ENCODE data around the gene ALK. TPM values are rescaled to one million over a fixed set of nuclear protein-coding genes. Genes with fewer than 3 reads are reported as not detected.
"Not testable (repeated sequence)": the region's sequence is repeated elsewhere in the genome, so short reads cannot be mapped to it uniquely, and the experiment has no call there.

ALK gene
- total RNA-seq, 2 donors from 2014 or later, result 0.13 to 0.46 TPM

DNA sequence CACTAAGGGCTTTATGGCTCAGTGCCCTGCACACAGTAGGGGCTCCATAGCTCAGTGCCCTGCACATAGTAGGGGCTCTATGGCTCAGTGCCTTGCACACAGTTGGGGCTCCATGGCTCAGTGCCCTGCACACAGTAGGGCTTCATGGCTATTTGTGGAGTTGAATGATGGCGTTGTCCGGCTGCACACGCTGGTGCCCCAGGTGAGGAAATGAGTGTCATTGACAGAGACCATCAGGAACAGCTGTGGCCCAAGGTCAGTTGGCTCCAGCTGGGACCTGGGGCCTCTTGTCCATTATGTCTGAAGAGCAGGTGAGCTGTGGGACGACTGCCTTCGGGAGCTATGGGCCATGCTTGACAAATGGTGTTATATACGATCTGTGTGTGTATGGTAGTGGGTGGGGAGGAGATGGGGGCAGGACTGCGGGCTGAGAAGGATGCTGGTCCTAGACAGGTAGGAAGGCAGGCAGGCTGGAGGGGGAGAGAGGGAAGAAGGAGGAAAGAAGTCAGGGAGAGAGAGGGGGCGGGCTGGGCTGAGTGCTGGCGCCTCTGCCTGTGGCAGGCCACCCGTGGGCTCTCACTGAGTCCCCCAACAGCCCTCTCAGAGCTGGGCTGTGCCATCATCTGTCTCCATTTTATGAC, 675.5 kb downstream of the ALK start:
- Histone ChIP-seq H3K27me3 (ENCODE audit: control insufficient read depth, insufficient read depth, low read length, poor library complexity, severe bottlenecking) (no peaks in the 10 kb centered on the region), H3K27ac (ENCODE audit: low read depth, low read length) (no peak overlapping the region), H3K36me3 (ENCODE audit: control insufficient read depth, insufficient read depth, low read length) (no peaks in the 10 kb centered on the region), H3K9me3 (ENCODE audit: control insufficient read depth, low read length) (no peaks in the 10 kb centered on the region), H3K4me1 (ENCODE audit: control insufficient read depth, insufficient read depth, low read length) (no peaks in the 10 kb centered on the region), H3K4me3 (ENCODE audit: low read length) (no peak overlapping the region), H3K9ac (ENCODE audit: extremely low read depth, low read length, poor library complexity, severe bottlenecking) (no peak overlapping the region)
- Mint-ChIP-seq H3K27me3 (ENCODE audit: insufficient read depth) (peaks cover 7% of the 10 kb centered on the region), H3K27ac (no peak overlapping the region), H3K9me3 (no peaks in the 10 kb centered on the region), H3K4me1 (no peaks in the 10 kb centered on the region), H3K4me3 (no peak overlapping the region), H3K36me3 (ENCODE audit: low read depth) (no peaks in the 10 kb centered on the region)
- TF ChIP-seq, protein P1, sequence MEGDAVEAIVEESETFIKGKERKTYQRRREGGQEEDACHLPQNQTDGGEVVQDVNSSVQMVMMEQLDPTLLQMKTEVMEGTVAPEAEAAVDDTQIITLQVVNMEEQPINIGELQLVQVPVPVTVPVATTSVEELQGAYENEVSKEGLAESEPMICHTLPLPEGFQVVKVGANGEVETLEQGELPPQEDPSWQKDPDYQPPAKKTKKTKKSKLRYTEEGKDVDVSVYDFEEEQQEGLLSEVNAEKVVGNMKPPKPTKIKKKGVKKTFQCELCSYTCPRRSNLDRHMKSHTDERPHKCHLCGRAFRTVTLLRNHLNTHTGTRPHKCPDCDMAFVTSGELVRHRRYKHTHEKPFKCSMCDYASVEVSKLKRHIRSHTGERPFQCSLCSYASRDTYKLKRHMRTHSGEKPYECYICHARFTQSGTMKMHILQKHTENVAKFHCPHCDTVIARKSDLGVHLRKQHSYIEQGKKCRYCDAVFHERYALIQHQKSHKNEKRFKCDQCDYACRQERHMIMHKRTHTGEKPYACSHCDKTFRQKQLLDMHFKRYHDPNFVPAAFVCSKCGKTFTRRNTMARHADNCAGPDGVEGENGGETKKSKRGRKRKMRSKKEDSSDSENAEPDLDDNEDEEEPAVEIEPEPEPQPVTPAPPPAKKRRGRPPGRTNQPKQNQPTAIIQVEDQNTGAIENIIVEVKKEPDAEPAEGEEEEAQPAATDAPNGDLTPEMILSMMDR (conservative IDR thresholded peaks at IDR 0.05), result no peak
- no peak for DNase-seq
- WGBS, 2 experiments (ENCODE audit: insufficient coverage in 1 of 2, insufficient read length in 1 of 2), result 92 to 100% methylated on average over 4 to 10 of the region's 10 CpGs

DNA sequence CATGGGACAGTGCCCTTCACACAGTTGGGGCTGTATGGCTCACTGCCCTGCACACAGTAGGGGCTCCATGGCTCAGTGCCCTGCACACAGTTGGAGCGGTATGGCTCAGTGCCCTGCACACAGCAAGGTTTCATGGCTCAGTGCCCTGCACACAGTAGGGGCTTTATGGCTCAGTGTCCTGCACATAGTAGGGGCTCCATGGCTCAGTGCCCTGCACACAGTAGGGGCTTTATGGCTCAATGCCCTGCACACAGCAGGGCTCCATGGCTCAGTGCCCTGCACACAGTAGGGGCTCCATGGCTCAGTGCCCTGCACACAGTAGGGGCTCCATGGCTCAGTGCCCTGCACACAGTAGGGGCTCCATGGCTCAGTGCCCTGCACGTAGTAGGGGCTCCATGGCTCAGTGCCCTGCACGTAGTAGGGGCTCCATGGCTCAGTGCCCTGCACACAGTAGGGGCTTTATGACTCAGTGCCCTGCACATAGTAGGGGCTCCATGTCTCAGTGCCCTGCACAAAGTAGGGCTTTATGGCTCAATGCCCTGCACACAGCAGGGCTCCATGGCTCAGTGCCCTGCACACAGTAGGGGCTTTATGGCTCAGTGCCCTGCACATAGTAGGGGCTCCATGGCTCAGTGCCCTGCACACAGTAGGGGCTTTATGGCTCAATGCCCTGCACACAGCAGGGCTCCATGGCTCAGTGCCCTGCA, 676.2 kb downstream of the ALK start:
- H3K36me3 ChIP-seq (ENCODE audit: control insufficient read depth, insufficient read depth, low read length); DNase-seq; H3K36me3 Mint-ChIP-seq (ENCODE audit: low read depth); H3K27ac Mint-ChIP-seq; H3K4me1 ChIP-seq (ENCODE audit: control insufficient read depth, insufficient read depth, low read length); H3K4me3 Mint-ChIP-seq; H3K27me3 Mint-ChIP-seq (ENCODE audit: insufficient read depth); H3K9me3 ChIP-seq (ENCODE audit: control insufficient read depth, low read length); H3K4me1 Mint-ChIP-seq; H3K27ac ChIP-seq (ENCODE audit: low read depth, low read length); H3K9me3 Mint-ChIP-seq; H3K27me3 ChIP-seq (ENCODE audit: control insufficient read depth, insufficient read depth, low read length, poor library complexity, severe bottlenecking); H3K9ac ChIP-seq (ENCODE audit: extremely low read depth, low read length, poor library complexity, severe bottlenecking); H3K4me3 ChIP-seq (ENCODE audit: low read length): not testable (repeated sequence)
- WGBS, 2 experiments (ENCODE audit: insufficient coverage in 1 of 2, insufficient read length in 1 of 2), result 86 to 93% methylated on average over 3 of the region's 3 CpGs

DNA sequence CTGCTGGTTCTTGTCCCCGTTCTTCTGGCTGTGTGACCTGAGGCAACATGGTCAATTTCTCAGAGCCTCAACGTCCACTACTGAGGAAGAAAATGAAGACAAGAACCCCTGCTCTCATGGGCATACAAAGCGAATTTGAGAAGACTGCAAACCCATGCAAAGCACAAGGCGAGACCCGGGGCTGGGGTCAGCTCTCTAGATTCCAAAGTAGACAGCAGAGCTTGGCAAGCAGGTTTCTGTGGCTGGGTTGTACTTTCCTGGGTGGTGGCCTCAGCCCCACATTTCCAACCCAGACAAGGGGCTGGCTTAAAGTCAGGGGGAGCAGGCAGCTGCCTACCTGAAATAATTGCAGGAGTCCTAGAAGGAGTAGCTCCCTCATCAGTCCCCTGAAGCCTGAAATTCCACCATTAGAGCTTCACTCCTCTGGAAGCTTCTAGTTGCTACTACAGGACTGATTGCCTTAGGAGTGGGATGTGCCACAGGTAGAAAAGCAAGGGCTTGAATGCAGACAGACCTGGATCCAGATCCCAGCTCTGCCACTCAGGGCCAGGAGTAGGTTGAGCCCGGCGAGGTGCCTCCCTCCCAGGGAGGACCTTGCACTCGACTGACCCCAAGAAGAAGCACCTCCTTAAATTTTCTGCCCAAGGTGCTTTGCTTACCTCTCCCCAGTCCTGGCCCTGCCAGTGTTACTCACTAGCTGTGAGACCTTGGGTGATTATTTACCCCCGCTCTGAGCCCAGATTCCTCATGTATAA, 678.6 kb downstream of the ALK start:
- Histone ChIP-seq H3K4me3 (ENCODE audit: low read length) (no peak overlapping the region), H3K9me3 (ENCODE audit: control insufficient read depth, low read length) (no peaks in the 10 kb centered on the region), H3K9ac (ENCODE audit: extremely low read depth, low read length, poor library complexity, severe bottlenecking) (no peak overlapping the region), H3K4me1 (ENCODE audit: control insufficient read depth, insufficient read depth, low read length) (no peaks in the 10 kb centered on the region), H3K36me3 (ENCODE audit: control insufficient read depth, insufficient read depth, low read length) (no peaks in the 10 kb centered on the region), H3K27ac (ENCODE audit: low read depth, low read length) (no peak overlapping the region), H3K27me3 (ENCODE audit: control insufficient read depth, insufficient read depth, low read length, poor library complexity, severe bottlenecking) (no peaks in the 10 kb centered on the region)
- 89 to 96% methylated on average over 7 to 9 of the region's 9 CpGs for WGBS, 2 experiments (ENCODE audit: insufficient coverage in 1 of 2, insufficient read length in 1 of 2)
- H3K36me3 Mint-ChIP-seq (ENCODE audit: low read depth), result no peaks in the 10 kb centered on the region
- H3K4me1 Mint-ChIP-seq, result no peaks in the 10 kb centered on the region
- peaks cover 9% of the 10 kb centered on the region for H3K27me3 Mint-ChIP-seq (ENCODE audit: insufficient read depth)
- no peak overlapping the region for H3K27ac Mint-ChIP-seq
- no peak overlapping the region for H3K4me3 Mint-ChIP-seq
- DNase-seq, result no peak
- H3K9me3 Mint-ChIP-seq, result no peaks in the 10 kb centered on the region
- TF ChIP-seq, protein P1 (conservative IDR thresholded peaks at IDR 0.05), result no peak
